MCF 10A (cell line): ENCODE results near the gene POGK. TPM values are rescaled to one million over a fixed set of nuclear protein-coding genes. Genes with fewer than 3 reads are reported as not detected.

ENCODE experiments used
- BruUV-seq: library from RNA; stranded (reverse); fragments of 400-500 nt; replicated peaks from 2 replicates; lab custom pipeline; 2021; lab: Mats Ljungman, UMichigan
- CTCF ChIA-PET: fragments of 300-600 bp; sonication (Branson Sonifier 250); formaldehyde crosslinking; extraction: SDS; loops from one replicate; lab custom pipeline; 2021; ENCODE audit warnings: antibody characterized with exemption, inconsistent platforms; lab: Yijun Ruan, JAX
- POLR2A ChIA-PET: fragments of 300-600, 350-650 bp; sonication (Branson Sonifier 250); formaldehyde crosslinking; extraction: SDS; loops from one replicate; lab custom pipeline; 2020; ENCODE audit warnings: antibody characterized with exemption, inconsistent platforms; lab: Yijun Ruan, JAX
- DNase-seq: peaks from one replicate; pipeline ENCODE4 v3.0.0-alpha.2; 2018; ENCODE audit not compliant: unreplicated experiment
- H3K27ac Mint-ChIP-seq: one replicate; pipeline ENCODE4 v1.8.0; 2022; ENCODE audit warnings: mild to moderate bottlenecking, low read depth, mixed read lengths; ENCODE audit not compliant: unreplicated experiment
- H3K27me3 Mint-ChIP-seq: one replicate; pipeline ENCODE4 v1.8.0; 2022; ENCODE audit warnings: mixed read lengths; ENCODE audit not compliant: insufficient read depth, unreplicated experiment
- H3K36me3 Mint-ChIP-seq: one replicate; pipeline ENCODE4 v1.8.0; 2022; ENCODE audit warnings: mild to moderate bottlenecking, moderate library complexity, mixed read lengths; ENCODE audit not compliant: insufficient read depth, unreplicated experiment
- H3K4me1 Mint-ChIP-seq: one replicate; pipeline ENCODE4 v1.8.0; 2022; ENCODE audit warnings: mixed read lengths; ENCODE audit not compliant: insufficient read depth, unreplicated experiment
- H3K4me3 Mint-ChIP-seq: one replicate; pipeline ENCODE4 v1.8.0; 2022; ENCODE audit warnings: mild to moderate bottlenecking, moderate library complexity, mixed read lengths; ENCODE audit not compliant: unreplicated experiment
- H3K9me3 Mint-ChIP-seq: one replicate; pipeline ENCODE4 v1.8.0; 2022; ENCODE audit warnings: mixed read lengths; ENCODE audit not compliant: unreplicated experiment
- CTCF ChIP-seq: fragments of 200-600 bp; IDR thresholded peaks from one replicate; pipeline ENCODE4 v1.8.0; 2022; ENCODE audit warnings: antibody characterized with exemption, mild to moderate bottlenecking; ENCODE audit not compliant: unreplicated experiment
- intact Hi-C: fragments of 100-400 bp; cut with micrococcal nuclease; formaldehyde crosslinking; loops from 2 replicates; pipeline ENCODE4 v1.14.1; 2022
- total RNA-seq: library from RNA; stranded (reverse); gene quantifications from 2 replicates; pipeline ENCODE4 v1.2.3, GENCODE V29; 2022

The POGK gene
- total RNA-seq, 1 experiment from 2014 or later, result 71.8 TPM

- H3K27me3 Mint-ChIP-seq, result no peaks in the 10 kb centered on the region
- BruUV-seq, result no TSS peak
- TF ChIP-seq CTCF, result no peak
- H3K4me1 Mint-ChIP-seq, result no peaks in the 10 kb centered on the region
- no peaks in the 10 kb centered on the region for H3K36me3 Mint-ChIP-seq
- H3K27ac Mint-ChIP-seq, result no peak overlapping the region
- DNase-seq, result no peak
- CTCF ChIA-PET, result interaction anchor here (0.6 to 1.3 kb wide), 2 partner anchors 44 to 277 kb away, joined by 3 read pairs; no protein-coding TSS in a partner anchor
- H3K4me3 Mint-ChIP-seq, result no peak overlapping the region
- POLR2A ChIA-PET, result no interaction called here
- H3K9me3 Mint-ChIP-seq, result no peaks in the 10 kb centered on the region
- intact Hi-C loops, result loop anchor here (2.0 kb wide), 1 partner anchor 333 kb away; no protein-coding TSS in a partner anchor
Measured at GRCh38 chr1:166811691-166812090, 27.6 kb upstream of the POGK start.

GRCh38 chr1:166813508-166814223, 25.6 kb upstream of the POGK start:
- no peak for DNase-seq
- CTCF ChIA-PET, result interaction anchor here (0.6 to 3.9 kb wide), 20 partner anchors 9 to 890 kb away, joined by 3 to 28 read pairs (median 3); partner anchors contain the start of gene POGK
- no peaks in the 10 kb centered on the region for H3K36me3 Mint-ChIP-seq
- no peak overlapping the region for H3K4me3 Mint-ChIP-seq
- H3K9me3 Mint-ChIP-seq, result no peaks in the 10 kb centered on the region
- H3K27me3 Mint-ChIP-seq, result no peaks in the 10 kb centered on the region
- intact Hi-C loops, result loop anchor here (2.0 kb wide), 1 partner anchor 335 kb away; no protein-coding TSS in a partner anchor
- no peak overlapping the region for H3K27ac Mint-ChIP-seq
- no TSS peak for BruUV-seq
- POLR2A ChIA-PET, result interaction anchor here (0.6 to 1.2 kb wide), 2 partner anchors 26 to 1079 kb away, joined by 3 to 5 read pairs; partner anchors contain the start of gene POGK
- no peak for TF ChIP-seq CTCF
- H3K4me1 Mint-ChIP-seq, result no peaks in the 10 kb centered on the region

- ChIA-PET POLR2A (interaction anchor here (1.0 to 1.2 kb wide), 2 partner anchors 25 to 62 kb away, joined by 3 to 5 read pairs; partner anchors contain the start of genes POGK and TADA1), CTCF (interaction anchor here (0.5 to 3.9 kb wide), 16 partner anchors 10 to 887 kb away, joined by 3 to 28 read pairs (median 5); partner anchors contain the start of gene POGK)
- Mint-ChIP-seq H3K4me1 (no peaks in the 10 kb centered on the region), H3K4me3 (no peak overlapping the region), H3K27ac (no peak overlapping the region), H3K36me3 (no peaks in the 10 kb centered on the region), H3K27me3 (no peaks in the 10 kb centered on the region), H3K9me3 (no peaks in the 10 kb centered on the region)
- no peak for DNase-seq
- BruUV-seq, result no TSS peak
- no peak for TF ChIP-seq CTCF
- intact Hi-C loops, result no loop called here
Measured at GRCh38 chr1:166814611-166815010, 24.7 kb upstream of the POGK start.

- Mint-ChIP-seq H3K4me1 (no peaks in the 10 kb centered on the region), H3K27me3 (no peaks in the 10 kb centered on the region), H3K36me3 (no peaks in the 10 kb centered on the region), H3K27ac (no peak overlapping the region), H3K9me3 (peaks cover 9% of the 10 kb centered on the region), H3K4me3 (no peak overlapping the region)
- no peak for TF ChIP-seq CTCF
- CTCF ChIA-PET, result no interaction called here
- no peak for DNase-seq
- POLR2A ChIA-PET, result no interaction called here
- intact Hi-C loops, result no loop called here
- no TSS peak for BruUV-seq
Measured at GRCh38 chr1:166819974-166820373, 19.3 kb upstream of the POGK start.
